ENCODE measurements around the gene PIK3R4. TPM values are rescaled to one million over a fixed set of nuclear protein-coding genes. Genes with fewer than 3 reads are reported as not detected.
A peak's percentile ranks its signal among the peaks of the same experiment; 100 is the strongest.

Gene PIK3R4
- total RNA-seq, 1 donor from 2014 or later, result 26.6 TPM

- peaks cover 14% of the 10 kb centered on the region for H3K36me3 Mint-ChIP-seq
These were observed 84.1 kb downstream of the PIK3R4 start for GRCh38 chr3:130662501-130662996.

GRCh38 chr3:130661140-130661891, 85.3 kb downstream of the PIK3R4 start:
- Mint-ChIP-seq H3K27me3 (ENCODE audit: low read depth) (no peaks in the 10 kb centered on the region), H3K4me1 (peaks cover 53% of the 10 kb centered on the region), H3K9me3 (peaks cover 14% of the 10 kb centered on the region), H3K27ac (no peak overlapping the region), H3K4me3 (no peak overlapping the region), H3K36me3 (peaks cover 14% of the 10 kb centered on the region)
- no peak for DNase-seq (ENCODE audit: low spot score in 2 of 2, unreplicated experiment in 2 of 2)
- TF ChIP-seq CTCF (IDR thresholded peaks at IDR 0.05; ENCODE audit: unreplicated experiment), result no peak

More at GRCh38 chr3:130662501-130662996, 84.1 kb downstream of the PIK3R4 start:
- Mint-ChIP-seq H3K4me3 (no peak overlapping the region), H3K9me3 (peaks cover 14% of the 10 kb centered on the region), H3K4me1 (peaks cover 52% of the 10 kb centered on the region), H3K27me3 (ENCODE audit: low read depth) (no peaks in the 10 kb centered on the region), H3K27ac (peak overlapping the region; percentile 15)
- no peak for DNase-seq (ENCODE audit: low spot score in 2 of 2, unreplicated experiment in 2 of 2)
- TF ChIP-seq CTCF (IDR thresholded peaks at IDR 0.05; ENCODE audit: unreplicated experiment), result no peak

- peaks cover 53% of the 10 kb centered on the region for H3K4me1 Mint-ChIP-seq
- H3K9me3 Mint-ChIP-seq, result peaks cover 5% of the 10 kb centered on the region
- no peak overlapping the region for H3K4me3 Mint-ChIP-seq
- H3K27me3 Mint-ChIP-seq (ENCODE audit: low read depth), result no peaks in the 10 kb centered on the region
- DNase-seq (ENCODE audit: low spot score in 2 of 2, unreplicated experiment in 2 of 2), result no peak
- peak overlapping the region; percentile 88 for H3K27ac Mint-ChIP-seq
- no peak for TF ChIP-seq CTCF (IDR thresholded peaks at IDR 0.05; ENCODE audit: unreplicated experiment)
- H3K36me3 Mint-ChIP-seq, result peaks cover 7% of the 10 kb centered on the region
These were observed 86.7 kb downstream of the PIK3R4 start for GRCh38 chr3:130659911-130660310.

DNA sequence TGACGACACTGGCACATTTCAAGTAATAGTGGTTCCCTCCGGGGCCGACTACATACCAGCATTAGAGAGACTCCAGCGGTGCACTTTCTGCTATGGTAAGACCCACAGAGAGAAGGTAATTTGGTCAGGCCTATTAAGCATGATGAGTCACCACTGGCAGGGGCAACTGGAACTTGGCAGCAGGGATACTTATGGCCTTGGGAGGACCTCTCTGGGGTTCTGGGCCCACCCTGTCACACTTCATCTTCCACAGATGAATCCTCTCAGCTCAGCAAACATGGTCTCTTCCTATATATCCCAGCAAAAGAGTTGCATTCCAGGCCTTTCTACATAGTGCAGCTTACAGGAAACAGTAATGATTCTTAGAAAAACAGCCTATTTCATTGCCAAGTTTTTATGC, 88.0 kb downstream of the PIK3R4 start:
- H3K4me3 Mint-ChIP-seq, result no peak overlapping the region
- H3K27me3 Mint-ChIP-seq (ENCODE audit: low read depth), result no peaks in the 10 kb centered on the region
- peak overlapping the region; percentile 84 for H3K27ac Mint-ChIP-seq
- DNase-seq (ENCODE audit: low spot score in 2 of 2, unreplicated experiment in 2 of 2), result no peak
- no peak for TF ChIP-seq CTCF (IDR thresholded peaks at IDR 0.05; ENCODE audit: unreplicated experiment)
- H3K4me1 Mint-ChIP-seq, result peaks cover 53% of the 10 kb centered on the region
- H3K36me3 Mint-ChIP-seq, result peaks cover 5% of the 10 kb centered on the region
- H3K9me3 Mint-ChIP-seq, result peaks cover 3% of the 10 kb centered on the region

DNA sequence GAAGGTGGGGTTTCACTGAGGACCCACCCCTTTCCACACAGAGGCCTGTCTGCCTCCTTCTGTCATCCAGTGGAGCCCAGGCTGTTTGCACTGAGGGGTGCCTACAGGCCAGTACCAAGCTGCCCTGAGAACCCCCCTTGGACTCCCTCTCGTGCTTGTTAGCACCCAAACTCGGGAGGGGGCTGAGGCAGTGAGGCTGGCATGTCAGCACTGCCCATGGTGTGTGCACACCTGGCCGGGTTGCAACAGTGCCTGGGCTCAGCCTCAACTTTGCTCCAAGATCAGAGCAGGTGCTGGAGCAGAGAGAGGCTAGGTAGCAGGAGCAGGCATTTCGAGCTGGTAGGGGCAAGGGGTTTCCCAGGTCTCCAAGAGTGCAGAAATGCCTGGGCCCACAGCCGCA, 90.0 kb downstream of the PIK3R4 start:
- Mint-ChIP-seq H3K4me1 (peaks cover 35% of the 10 kb centered on the region), H3K4me3 (no peak overlapping the region), H3K36me3 (peaks cover 5% of the 10 kb centered on the region), H3K9me3 (peaks cover 3% of the 10 kb centered on the region), H3K27me3 (ENCODE audit: low read depth) (no peaks in the 10 kb centered on the region), H3K27ac (no peak overlapping the region)
- no peak for TF ChIP-seq CTCF (IDR thresholded peaks at IDR 0.05; ENCODE audit: unreplicated experiment)
- DNase-seq (ENCODE audit: low spot score in 2 of 2, unreplicated experiment in 2 of 2), result no peak
